ENCODE measurements around the gene PAFAH1B2.

Gene PAFAH1B2

GRCh38 chr11:117194267-117194666, 50.2 kb downstream of the PAFAH1B2 start:
- no peak for DNase-seq (ENCODE audit: extremely low read depth, low read depth)
- TF ChIP-seq CTCF (IDR thresholded peaks at IDR 0.05; ENCODE audit: low read depth, low read length, missing control alignments), result no peak
- H3K4me3 ChIP-seq (replicated peaks; ENCODE audit: low read depth, low read length), result no peak overlapping the region

- TF ChIP-seq CTCF (IDR thresholded peaks at IDR 0.05; ENCODE audit: low read depth, low read length, missing control alignments), result no peak
- DNase-seq (ENCODE audit: extremely low read depth, low read depth), result no peak
- no peak overlapping the region for H3K4me3 ChIP-seq (replicated peaks; ENCODE audit: low read depth, low read length)
Observed at GRCh38 chr11:117195258-117195657, 51.2 kb downstream of the PAFAH1B2 start.

GRCh38 chr11:117195761-117196160, 51.7 kb downstream of the PAFAH1B2 start:
- no peak for DNase-seq (ENCODE audit: extremely low read depth, low read depth)
- H3K4me3 ChIP-seq (replicated peaks; ENCODE audit: low read depth, low read length), result no peak overlapping the region
- TF ChIP-seq CTCF (IDR thresholded peaks at IDR 0.05; ENCODE audit: low read depth, low read length, missing control alignments), result no peak

GRCh38 chr11:117197006-117197405, 52.9 kb downstream of the PAFAH1B2 start:
- no peak overlapping the region for H3K4me3 ChIP-seq (replicated peaks; ENCODE audit: low read depth, low read length)
- no peak for DNase-seq (ENCODE audit: extremely low read depth, low read depth)
- no peak for TF ChIP-seq CTCF (IDR thresholded peaks at IDR 0.05; ENCODE audit: low read depth, low read length, missing control alignments)

- peak overlapping the region; percentile 36; the same call in 1 of the 2 replicates for H3K4me3 ChIP-seq (replicated peaks; ENCODE audit: low read depth, low read length)
- TF ChIP-seq CTCF (IDR thresholded peaks at IDR 0.05; ENCODE audit: low read depth, low read length, missing control alignments), result peak; percentile 56
- DNase-seq (ENCODE audit: extremely low read depth, low read depth), result no peak
Observed at GRCh38 chr11:117197516-117198456, 53.7 kb downstream of the PAFAH1B2 start.

- H3K4me3 ChIP-seq (replicated peaks; ENCODE audit: low read depth, low read length), result peak overlapping the region; percentile 36
- TF ChIP-seq CTCF (IDR thresholded peaks at IDR 0.05; ENCODE audit: low read depth, low read length, missing control alignments), result no peak
- DNase-seq (ENCODE audit: extremely low read depth, low read depth), result no peak
Observed at GRCh38 chr11:117198613-117199012, 54.5 kb downstream of the PAFAH1B2 start.
